ENCODE measurements around the gene CREB3L2.
A peak's percentile ranks its signal among the peaks of the same experiment; 100 is the strongest.

GRCh38 chr7:137975221-137975620, 26.7 kb downstream of the CREB3L2 start:
- 0 out of 2 replicates have a peak, but pooled peaks have one; percentile 10 for TF ChIP-seq RAD21 (IDR thresholded peaks at IDR 0.05; ENCODE audit: low read length)
- TF ChIP-seq CTCF (conservative IDR thresholded peaks at IDR 0.05; ENCODE audit: low read depth, low read length): no peak
- no peak for TF ChIP-seq USF2 (IDR thresholded peaks at IDR 0.05; ENCODE audit: low read depth, low read length)
- no peak for TF ChIP-seq RFX5 (IDR thresholded peaks at IDR 0.05; ENCODE audit: low read depth, low read length)
- no peak for TF ChIP-seq MXI1 (IDR thresholded peaks at IDR 0.05; ENCODE audit: borderline replicate concordance, low read depth, low read length)
- TF ChIP-seq POLR2A (IDR thresholded peaks at IDR 0.05; ENCODE audit: low read depth, low read length): no peak; the same call in none of the 2 replicates
